GM12878 (cell line): ENCODE data around the gene SPDYE8. TPM values are rescaled to one million over a fixed set of nuclear protein-coding genes. Genes with fewer than 3 reads are reported as not detected.
A peak's percentile ranks its signal among the peaks of the same experiment; 100 is the strongest.
"Not testable (repeated sequence)": the region's sequence is repeated elsewhere in the genome, so short reads cannot be mapped to it uniquely, and the experiment has no call there.

ENCODE experiments used
- ATAC-seq: fragments of 200-7000 bp; cut with Tn5 transposase; 3 replicates; pipeline ENCODE4 v1.9.1; 2020; ENCODE audit warnings: mild to moderate bottlenecking, moderate library complexity
- BruUV-seq: library from RNA; stranded (reverse); fragments of 400-500 nt; replicated peaks from 2 replicates; lab custom pipeline; 2021; lab: Mats Ljungman, UMichigan
- CTCF ChIA-PET: fragments of 300-600 bp; sonication (Branson Sonifier 250); formaldehyde crosslinking; extraction: SDS; loops from one replicate; lab custom pipeline; 2021; ENCODE audit warnings: inconsistent platforms; lab: Yijun Ruan, JAX
- POLR2A ChIA-PET: fragments of 350-600 bp; formaldehyde crosslinking; extraction: SDS; loops from one replicate; lab custom pipeline; 2021; ENCODE audit warnings: inconsistent platforms; lab: Charles Lee
- RAD21 ChIA-PET: fragments of 300-600 bp; sonication (Branson Sonifier 250); formaldehyde crosslinking; loops from one replicate; lab custom pipeline; 2023; ENCODE audit warnings: antibody characterized with exemption; ENCODE audit not compliant: unreplicated experiment; lab: Charles Lee
- SMC1A ChIA-PET: fragments of 300-600 bp; sonication (Branson Sonifier 250); formaldehyde crosslinking; loops from one replicate; lab custom pipeline; 2023; ENCODE audit not compliant: unreplicated experiment, uncharacterized antibody; lab: Charles Lee
- DNase-seq: peaks from one replicate; pipeline ENCODE4 v3.0.0-alpha.2; 2011; ENCODE audit warnings: low read depth, low spot score
- FAIRE-seq: peaks from 3 replicates; lab custom pipeline; 2011; peaks lifted over from hg19 to GRCh38; lab: Jason Lieb, UNC
- H2AFZ ChIP-seq: 2 replicates; pipeline ENCODE4 v1.6.0; 2011; ENCODE audit warnings: low read depth, low read length, control low read depth; ENCODE audit not compliant: control insufficient read depth
- H3K27ac ChIP-seq: 2 replicates; pipeline ENCODE4 v1.5.1; 2011; ENCODE audit warnings: control low read depth; ENCODE audit not compliant: control insufficient read depth, insufficient read depth
- H3K27me3 ChIP-seq, 2 experiments: replicated peaks in 1 of 2; 2 replicates each; pipeline versions ENCODE4 v1.6.0 to v1.6.1; 2011; ENCODE audit warnings: low read length in 1 of 2; ENCODE audit not compliant: control insufficient read depth in 2 of 2, insufficient read depth in 2 of 2
- H3K36me3 ChIP-seq, 2 experiments: 2 replicates each; pipeline ENCODE4 v1.5.1; 2011; ENCODE audit warnings: low read length in 1 of 2; ENCODE audit not compliant: control insufficient read depth in 2 of 2, insufficient read depth in 2 of 2
- H3K4me1 ChIP-seq: 2 replicates; pipeline ENCODE4 v1.6.1; 2011; ENCODE audit warnings: mild to moderate bottlenecking, low read length, moderate library complexity, mixed read lengths; ENCODE audit not compliant: control insufficient read depth, insufficient read depth
- H3K4me2 ChIP-seq: 2 replicates; pipeline ENCODE4 v1.6.0; 2011; ENCODE audit warnings: control low read depth; ENCODE audit not compliant: control insufficient read depth, insufficient read depth
- H3K4me3 ChIP-seq: fragments of 200-600 bp; sonication (generic); 2 replicates; pipeline ENCODE4 v1.5.1; 2016
- H3K79me2 ChIP-seq: 2 replicates; pipeline ENCODE4 v1.6.0; 2011; ENCODE audit warnings: low read length; ENCODE audit not compliant: control insufficient read depth, insufficient read depth
- H3K9ac ChIP-seq: 2 replicates; pipeline ENCODE4 v1.8.0; 2011; ENCODE audit warnings: low read length, control low read depth, mixed read lengths; ENCODE audit not compliant: control insufficient read depth, insufficient read depth
- H3K9me3 ChIP-seq: replicated peaks from 3 replicates; pipeline ENCODE4 v1.5.1; 2011; ENCODE audit warnings: mild to moderate bottlenecking, low read length; ENCODE audit not compliant: control insufficient read depth, insufficient read depth
- H4K20me1 ChIP-seq: 2 replicates; pipeline ENCODE4 v1.6.0; 2011; ENCODE audit not compliant: control insufficient read depth, insufficient read depth
- WGBS: methylation state at CpG from one replicate; pipeline ENCODE4 v1.1.6; 2016; ENCODE audit warnings: low lambda C conversion rate; ENCODE audit not compliant: insufficient replicate concordance, insufficient coverage; ENCODE audit errors: missing lambda C conversion rate; 5-methylcytosine and 5-hydroxymethylcytosine counted together
- in situ Hi-C: fragments of 300-500 bp; cut with MboI; formaldehyde crosslinking; loops from 9 replicates; pipeline ENCODE4 v1.14.3; 2018; ENCODE audit warnings: mixed read lengths
- intact Hi-C: fragments of 100-400 bp; cut with micrococcal nuclease; formaldehyde crosslinking; loops from one replicate; pipeline ENCODE4 v1.14.2; 2022; ENCODE audit not compliant: unreplicated experiment
- polyA plus RNA-seq, 11 experiments: library from polyadenylated mRNA; depleted of rRNA in 4 of 11; unstranded in 6 of 11; stranded (reverse) in 5 of 11; fragments of >200 nt; fragmentation: Nextera tagmentation in 4 of 11; fragmentation: Illumina TruSeq in 1 of 11; extraction: Ambion mirVana in 4 of 11; extraction: Trizol in 1 of 11; gene quantifications; 1 replicate in 1 of 11; 2 replicates in 10 of 11; pipeline versions ENCODE4 v1.2.1 to v1.2.3, GENCODE V29; 2011 to 2016; ENCODE audit warnings: inconsistent platforms in 2 of 11, missing spikeins in 2 of 11, low read depth in 1 of 11
- total RNA-seq, 4 experiments: library from RNA; depleted of rRNA in 3 of 4; stranded (reverse); fragments of >200 nt in 3 of 4; fragmentation: Illumina TruSeq in 1 of 4; extraction: Trizol in 1 of 4; gene quantifications; 2 replicates each; pipeline versions ENCODE4 v1.2.1 to v1.2.3, GENCODE V29; 2013 to 2021

Gene SPDYE8
- total and polyA plus RNA-seq, 10 of the 15 experiments (the other 5 are each of a cell fraction or from before 2014, with no cell fraction given): 0.04 to 0.83 (median 0.35) TPM; not detected in 6

DNA sequence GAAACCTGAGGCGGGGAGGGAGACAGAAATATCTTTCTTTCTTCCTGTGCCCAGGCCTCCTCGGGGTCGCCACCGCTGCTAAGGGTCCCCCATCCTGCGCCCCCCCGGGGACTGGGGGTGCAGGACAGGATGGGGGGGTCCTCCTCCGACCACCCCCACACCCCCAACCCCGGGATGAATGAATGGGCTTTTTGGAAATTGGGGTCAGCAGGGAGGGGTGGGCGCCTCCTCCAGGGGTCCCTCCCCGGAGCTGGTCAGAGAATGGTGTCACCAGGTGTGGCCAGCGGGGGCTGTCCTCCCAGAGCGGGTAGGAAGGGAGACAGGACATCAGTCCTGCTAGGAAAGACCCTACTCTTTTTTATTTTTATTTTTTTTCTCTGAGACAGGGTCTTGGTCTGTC, 53.1 kb downstream of the SPDYE8 start:
- SMC1A ChIA-PET, H3K27me3 ChIP-seq, FAIRE-seq, H3K9ac ChIP-seq, RAD21 ChIA-PET, H3K79me2 ChIP-seq, in situ Hi-C loops, H3K4me1 ChIP-seq, CTCF ChIA-PET, H2AFZ ChIP-seq, ATAC-seq, H4K20me1 ChIP-seq, H3K9me3 ChIP-seq, intact Hi-C loops, DNase-seq, H3K36me3 ChIP-seq, H3K4me2 ChIP-seq, H3K27ac ChIP-seq, H3K4me3 ChIP-seq, POLR2A ChIA-PET: not testable (repeated sequence)
- WGBS: 98% methylated on average over 4 of the region's 12 CpGs
- TSS peak; percentile 43 for BruUV-seq

DNA sequence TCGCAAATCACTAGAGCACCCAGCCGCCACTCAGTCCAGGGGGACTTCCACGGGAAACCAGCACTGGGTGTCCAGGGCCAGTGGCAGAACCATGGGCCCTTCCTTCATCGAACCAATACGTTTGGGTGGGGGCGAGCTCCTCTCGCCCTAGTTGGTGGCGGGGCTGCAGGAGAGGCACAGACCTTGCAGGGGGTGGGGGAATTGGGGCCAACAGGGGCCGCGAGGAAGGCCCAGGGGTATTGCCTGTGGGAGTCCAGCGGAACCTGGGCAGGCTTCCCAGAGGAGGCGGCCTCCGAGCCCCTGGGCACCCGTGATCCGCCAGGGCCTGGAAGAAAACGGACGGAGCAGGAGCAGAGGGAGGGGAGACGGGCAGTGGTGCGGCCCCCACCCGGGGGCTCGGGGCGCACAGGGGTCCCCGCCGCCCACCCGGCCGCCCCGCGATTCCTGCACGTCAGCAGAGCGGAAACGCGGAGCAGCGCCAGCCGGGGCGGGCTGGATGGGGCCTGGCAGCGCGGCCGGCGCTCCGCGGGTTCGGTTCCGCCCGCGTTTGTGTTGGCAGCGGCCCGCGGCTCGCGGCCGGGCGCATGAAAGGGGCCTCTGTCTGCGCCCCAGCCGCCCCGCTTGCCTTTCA, 53.8 kb downstream of the SPDYE8 start:
- H3K4me3 ChIP-seq, H3K27me3 ChIP-seq, intact Hi-C loops, SMC1A ChIA-PET, ATAC-seq, H3K9me3 ChIP-seq, CTCF ChIA-PET, in situ Hi-C loops, H2AFZ ChIP-seq, H3K79me2 ChIP-seq, FAIRE-seq, DNase-seq, H3K4me2 ChIP-seq, POLR2A ChIA-PET, RAD21 ChIA-PET, BruUV-seq, H3K27ac ChIP-seq, H4K20me1 ChIP-seq, H3K36me3 ChIP-seq, H3K4me1 ChIP-seq, H3K9ac ChIP-seq: not testable (repeated sequence)
- WGBS: 97% methylated on average over 5 of the region's 55 CpGs

DNA sequence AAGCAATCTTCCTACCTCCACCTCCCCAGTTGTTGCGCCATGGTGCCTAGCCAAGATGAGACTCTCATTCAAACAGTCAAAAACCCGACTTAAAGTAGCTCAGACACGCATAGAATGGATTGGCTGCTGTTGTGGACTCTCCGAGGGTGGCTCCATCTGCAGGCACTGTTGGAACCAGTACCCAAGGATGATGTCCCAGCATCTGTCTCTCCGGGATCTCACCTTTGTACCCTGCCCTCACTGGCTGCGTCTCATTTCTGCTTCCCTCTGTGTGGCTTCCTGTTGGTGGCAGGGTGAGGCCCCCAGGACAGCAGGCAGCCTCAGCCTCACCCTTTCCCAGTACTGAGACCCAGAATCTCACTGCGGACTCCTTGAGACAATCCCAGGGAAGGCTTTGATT, 54.8 kb downstream of the SPDYE8 start:
- H4K20me1 ChIP-seq, H3K4me2 ChIP-seq, H3K36me3 ChIP-seq, CTCF ChIA-PET, H3K27me3 ChIP-seq, H3K9me3 ChIP-seq, POLR2A ChIA-PET, SMC1A ChIA-PET, H3K4me1 ChIP-seq, H3K27ac ChIP-seq, intact Hi-C loops, FAIRE-seq, ATAC-seq, BruUV-seq, DNase-seq, H3K4me3 ChIP-seq, RAD21 ChIA-PET, H3K9ac ChIP-seq, H2AFZ ChIP-seq, in situ Hi-C loops, H3K79me2 ChIP-seq: not testable (repeated sequence)
- 97% methylated on average over 3 of the region's 7 CpGs for WGBS

DNA sequence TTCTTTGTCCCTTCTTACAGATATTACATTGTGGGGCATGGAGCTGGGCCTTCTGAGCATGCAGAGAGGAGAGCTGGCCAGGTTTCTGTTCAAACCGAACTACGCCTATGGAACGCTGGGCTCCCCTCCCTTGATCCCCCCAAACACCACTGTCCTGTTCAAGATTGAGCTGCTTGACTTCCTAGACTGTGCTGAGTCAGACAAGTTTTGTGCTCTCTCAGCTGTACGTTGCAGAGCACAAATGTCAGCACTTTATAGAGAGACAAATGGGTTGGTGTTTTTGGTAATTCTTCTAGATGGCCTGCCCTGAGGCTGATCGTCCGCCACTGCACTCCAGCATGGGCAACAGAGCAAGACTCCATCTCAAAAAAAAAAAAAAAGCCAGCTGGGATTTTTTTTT, 58.1 kb downstream of the SPDYE8 start:
- intact Hi-C loops, in situ Hi-C loops, DNase-seq, RAD21 ChIA-PET, H3K9me3 ChIP-seq, H2AFZ ChIP-seq, H3K79me2 ChIP-seq, H3K27ac ChIP-seq, H3K4me2 ChIP-seq, H3K9ac ChIP-seq, H3K4me1 ChIP-seq, H4K20me1 ChIP-seq, H3K4me3 ChIP-seq, POLR2A ChIA-PET, CTCF ChIA-PET, SMC1A ChIA-PET, H3K36me3 ChIP-seq, H3K27me3 ChIP-seq, BruUV-seq, ATAC-seq, FAIRE-seq: not testable (repeated sequence)
- WGBS: no CpG with 5 or more reads among the region's 6 CpGs
